ENCODE data around the gene BCL11B. TPM values are rescaled to one million over a fixed set of nuclear protein-coding genes. Genes with fewer than 3 reads are reported as not detected.
A peak's percentile ranks its signal among the peaks of the same experiment; 100 is the strongest.

Gene BCL11B
- total and polyA plus RNA-seq, 4 experiments from 2014 or later, result 2.6 to 165 (median 87.3) TPM

DNA sequence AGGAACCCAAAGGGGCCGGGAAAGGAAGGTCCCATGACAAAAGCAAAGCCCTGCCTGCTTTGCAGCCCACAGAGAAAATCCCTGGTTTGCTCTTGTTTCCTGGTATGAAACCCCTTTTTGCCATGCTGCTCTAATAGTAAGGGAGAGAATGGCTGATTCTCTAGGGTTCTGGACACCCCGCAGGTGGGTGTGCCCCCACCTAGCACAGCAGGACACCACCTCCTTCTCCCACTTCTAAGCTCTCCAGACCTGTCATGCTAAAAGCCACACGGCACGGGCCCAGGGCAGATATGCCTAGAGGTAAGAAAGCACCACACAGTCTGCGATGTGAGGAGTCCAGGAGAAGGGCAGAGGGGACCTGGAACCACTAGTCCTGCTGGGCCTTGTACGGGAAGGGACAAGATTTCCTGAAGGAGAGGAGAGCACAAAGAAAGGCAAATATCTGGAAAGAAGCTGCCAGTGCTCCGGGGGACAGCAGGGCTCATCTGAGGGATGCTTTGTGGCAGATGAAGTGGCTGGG is 113.3 kb downstream of the BCL11B start:
- no peak overlapping the region for H3K27ac ChIP-seq (ENCODE audit: low read depth, low read length)
- CTCF ChIA-PET (ENCODE audit: partially characterized antibody), result no interaction called here
- H3K36me3 ChIP-seq (ENCODE audit: insufficient read depth, low read length), result no peaks in the 10 kb centered on the region
- intact Hi-C loops (cut with micrococcal nuclease), result no loop called here
- H3K27me3 ChIP-seq (ENCODE audit: insufficient read depth, low read length), result no peaks in the 10 kb centered on the region
- no peak for DNase-seq
- H3K4me1 Mint-ChIP-seq, result peaks cover 6 to 14% (median 10%) of the 10 kb centered on the region in 4 donors
- no peaks in the 10 kb centered on the region for H3K4me1 ChIP-seq (ENCODE audit: insufficient read depth, low read length)
- no peak overlapping the region for H3K4me3 Mint-ChIP-seq
- no peaks in the 10 kb centered on the region for H3K9me3 ChIP-seq (ENCODE audit: control insufficient read depth in 1 of 2, low read length in 2 of 2)
- POLR2A ChIA-PET (ENCODE audit: partially characterized antibody), result no interaction called here
- H3K27me3 Mint-ChIP-seq, result no peaks in the 10 kb centered on the region
- peaks cover 0 to 15% (median 7%) of the 10 kb centered on the region in 8 donors for H3K9me3 Mint-ChIP-seq
- H3K4me3 ChIP-seq (ENCODE audit: low read length in 2 of 2), result no peak overlapping the region
- H3K36me3 Mint-ChIP-seq, result peaks cover 3 to 5% of the 10 kb centered on the region in 2 donors
- no peak overlapping the region for H3K27ac Mint-ChIP-seq

DNA sequence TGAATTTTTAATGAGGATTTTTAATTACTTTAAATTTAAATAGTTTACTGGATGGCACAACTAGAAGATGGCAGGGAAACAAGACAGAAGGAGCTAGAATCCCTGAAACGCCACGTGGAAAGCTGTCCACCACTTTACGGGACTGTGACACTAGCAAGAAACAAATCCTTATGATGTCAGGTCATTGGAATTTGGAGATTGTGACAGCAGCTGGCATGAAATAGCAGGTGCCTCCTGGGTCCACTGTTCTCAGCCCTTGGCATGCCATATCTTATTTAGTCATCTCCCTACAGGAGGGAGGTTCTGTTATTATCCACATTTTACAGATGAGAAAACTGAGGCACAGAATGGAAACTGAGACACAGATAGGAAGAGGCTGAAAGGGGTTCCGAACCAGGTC is 113.8 kb downstream of the BCL11B start:
- Mint-ChIP-seq H3K27me3 (no peaks in the 10 kb centered on the region), H3K4me3 (no peak overlapping the region), H3K36me3 (peaks cover 3 to 5% of the 10 kb centered on the region in 2 donors), H3K27ac (no peak overlapping the region), H3K4me1 (peaks cover under 1 to 11% (median 7%) of the 10 kb centered on the region in 4 donors), H3K9me3 (peaks cover 0 to 13% (median 7%) of the 10 kb centered on the region in 8 donors)
- H3K36me3 ChIP-seq (ENCODE audit: insufficient read depth, low read length), result no peaks in the 10 kb centered on the region
- H3K27me3 ChIP-seq (ENCODE audit: insufficient read depth, low read length), result no peaks in the 10 kb centered on the region
- intact Hi-C loops (cut with micrococcal nuclease), result no loop called here
- POLR2A ChIA-PET (ENCODE audit: partially characterized antibody), result no interaction called here
- no peak overlapping the region for H3K4me3 ChIP-seq (ENCODE audit: low read length in 2 of 2)
- no peaks in the 10 kb centered on the region for H3K9me3 ChIP-seq (ENCODE audit: control insufficient read depth in 1 of 2, low read length in 2 of 2)
- no peaks in the 10 kb centered on the region for H3K4me1 ChIP-seq (ENCODE audit: insufficient read depth, low read length)
- H3K27ac ChIP-seq (ENCODE audit: low read depth, low read length), result no peak overlapping the region
- no peak for DNase-seq
- CTCF ChIA-PET (ENCODE audit: partially characterized antibody), result no interaction called here

DNA sequence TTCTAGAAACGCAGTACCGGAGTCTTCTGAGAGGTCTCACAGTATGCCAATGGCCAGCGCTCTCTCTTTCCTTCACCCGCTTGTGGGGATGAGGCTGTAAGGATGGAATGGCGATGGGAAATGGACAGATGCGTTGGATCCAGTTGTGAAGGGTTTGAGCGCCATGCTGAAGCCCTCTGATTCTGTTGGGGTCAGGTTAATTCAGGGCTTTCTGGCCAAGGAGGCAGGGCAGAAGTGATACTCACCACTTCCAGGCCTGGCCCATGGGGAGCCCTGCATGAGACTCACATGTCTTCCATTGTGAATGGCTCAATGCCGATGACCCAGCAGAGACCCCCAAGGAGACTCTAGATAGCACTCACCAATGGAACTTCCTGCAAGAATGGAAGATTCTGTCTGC is 114.3 kb downstream of the BCL11B start:
- CTCF ChIA-PET (ENCODE audit: partially characterized antibody), result no interaction called here
- Histone ChIP-seq H3K9me3 (ENCODE audit: control insufficient read depth in 1 of 2, low read length in 2 of 2) (no peaks in the 10 kb centered on the region), H3K27me3 (ENCODE audit: insufficient read depth, low read length) (no peaks in the 10 kb centered on the region), H3K4me3 (ENCODE audit: low read length in 2 of 2) (no peak overlapping the region), H3K27ac (ENCODE audit: low read depth, low read length) (no peak overlapping the region), H3K4me1 (ENCODE audit: insufficient read depth, low read length) (no peaks in the 10 kb centered on the region), H3K36me3 (ENCODE audit: insufficient read depth, low read length) (no peaks in the 10 kb centered on the region)
- Mint-ChIP-seq H3K36me3 (peaks cover 3 to 5% of the 10 kb centered on the region in 2 donors), H3K27me3 (no peaks in the 10 kb centered on the region), H3K4me3 (no peak overlapping the region), H3K9me3 (peaks cover 0 to 13% (median 7%) of the 10 kb centered on the region in 8 donors), H3K4me1 (peaks cover 0 to 10% (median 6%) of the 10 kb centered on the region in 4 donors), H3K27ac (no peak overlapping the region)
- DNase-seq, result no peak
- POLR2A ChIA-PET (ENCODE audit: partially characterized antibody), result no interaction called here
- intact Hi-C loops (cut with micrococcal nuclease), result no loop called here

DNA sequence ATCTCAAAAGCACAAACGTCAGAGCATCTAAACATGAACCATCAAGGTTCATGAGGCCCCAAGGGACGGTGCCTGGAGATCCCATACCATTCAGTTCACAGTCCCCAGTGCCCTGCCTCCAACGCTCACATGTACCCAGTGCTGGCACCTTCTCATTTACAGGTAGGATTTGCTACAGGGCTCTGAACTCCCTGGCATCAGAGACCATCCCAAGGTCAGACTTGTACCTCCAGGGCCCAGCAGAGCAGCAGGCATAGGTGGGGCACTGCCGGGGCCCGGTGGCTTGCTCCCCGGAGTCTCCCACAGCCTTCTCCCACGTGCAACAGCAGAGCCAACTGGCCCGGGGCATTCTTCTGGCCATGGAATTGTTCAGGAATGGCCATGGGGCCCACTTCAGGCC is 114.8 kb downstream of the BCL11B start:
- ChIA-PET POLR2A (ENCODE audit: partially characterized antibody) (no interaction called here), CTCF (ENCODE audit: partially characterized antibody) (no interaction called here)
- no peak overlapping the region for H3K4me3 Mint-ChIP-seq
- intact Hi-C loops (cut with micrococcal nuclease), result no loop called here
- peaks cover 0 to 10% (median 6%) of the 10 kb centered on the region in 4 donors for H3K4me1 Mint-ChIP-seq
- no peak overlapping the region for H3K27ac Mint-ChIP-seq
- Histone ChIP-seq H3K27ac (ENCODE audit: low read depth, low read length) (no peak overlapping the region), H3K4me1 (ENCODE audit: insufficient read depth, low read length) (no peaks in the 10 kb centered on the region), H3K9me3 (ENCODE audit: control insufficient read depth in 1 of 2, low read length in 2 of 2) (no peaks in the 10 kb centered on the region), H3K27me3 (ENCODE audit: insufficient read depth, low read length) (no peaks in the 10 kb centered on the region), H3K36me3 (ENCODE audit: insufficient read depth, low read length) (no peaks in the 10 kb centered on the region), H3K4me3 (ENCODE audit: low read length in 2 of 2) (no peak overlapping the region)
- peaks cover 2 to 5% of the 10 kb centered on the region in 2 donors for H3K36me3 Mint-ChIP-seq
- H3K27me3 Mint-ChIP-seq, result no peaks in the 10 kb centered on the region
- H3K9me3 Mint-ChIP-seq, result peaks cover 0 to 13% (median 7%) of the 10 kb centered on the region in 8 donors
- no peak for DNase-seq

DNA sequence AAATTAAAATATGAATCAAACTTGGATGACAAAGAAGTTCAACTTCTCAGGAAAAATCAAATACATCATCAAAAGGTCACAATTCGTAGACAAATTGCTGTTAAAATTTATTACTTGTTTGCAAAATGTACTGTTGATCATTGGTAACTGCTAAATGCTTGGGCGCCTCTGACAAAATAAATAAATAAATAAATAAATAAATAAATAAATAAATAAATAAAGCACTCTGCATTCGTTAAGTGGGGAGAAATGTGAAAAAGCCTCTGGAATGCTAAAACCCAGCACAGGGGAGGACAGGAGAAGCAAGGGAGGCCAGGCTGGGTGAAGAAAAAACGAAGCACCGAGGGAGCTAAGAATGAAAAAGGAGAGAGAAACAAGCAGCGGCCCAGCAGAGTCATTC is 115.2 kb downstream of the BCL11B start:
- no peaks in the 10 kb centered on the region for H3K27me3 Mint-ChIP-seq
- H3K9me3 ChIP-seq (ENCODE audit: control insufficient read depth in 1 of 2, low read length in 2 of 2), result no peaks in the 10 kb centered on the region
- CTCF ChIA-PET (ENCODE audit: partially characterized antibody), result no interaction called here
- H3K4me1 ChIP-seq (ENCODE audit: insufficient read depth, low read length), result no peaks in the 10 kb centered on the region
- H3K27me3 ChIP-seq (ENCODE audit: insufficient read depth, low read length), result no peaks in the 10 kb centered on the region
- POLR2A ChIA-PET (ENCODE audit: partially characterized antibody), result no interaction called here
- H3K27ac ChIP-seq (ENCODE audit: low read depth, low read length), result no peak overlapping the region
- H3K27ac Mint-ChIP-seq, result no peak overlapping the region
- no peak overlapping the region for H3K4me3 Mint-ChIP-seq
- H3K9me3 Mint-ChIP-seq, result peaks cover 0 to 11% (median 5%) of the 10 kb centered on the region in 8 donors
- H3K4me1 Mint-ChIP-seq, result peaks cover 0 to 10% (median 6%) of the 10 kb centered on the region in 4 donors
- H3K36me3 Mint-ChIP-seq, result peaks cover 0 to 5% of the 10 kb centered on the region in 2 donors
- H3K36me3 ChIP-seq (ENCODE audit: insufficient read depth, low read length), result no peaks in the 10 kb centered on the region
- no peak for DNase-seq
- no peak overlapping the region for H3K4me3 ChIP-seq (ENCODE audit: low read length in 2 of 2)
- intact Hi-C loops (cut with micrococcal nuclease), result no loop called here

DNA sequence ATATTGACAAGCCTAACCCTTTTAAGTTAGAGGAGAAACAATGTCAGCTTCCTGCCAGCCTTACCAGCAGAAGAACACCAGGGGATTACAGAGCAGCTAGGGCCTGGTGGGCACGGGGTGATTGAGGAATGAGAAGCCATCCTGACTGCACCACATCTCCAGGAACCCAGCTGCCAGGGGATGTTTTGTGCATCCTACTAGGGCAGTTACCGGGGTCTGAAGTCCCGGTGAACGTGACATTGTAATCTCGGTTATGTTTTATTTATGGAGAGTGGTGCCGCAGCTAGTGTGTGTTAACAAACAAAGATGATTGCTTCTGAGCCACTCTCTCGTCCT is 115.9 kb downstream of the BCL11B start:
- no peak overlapping the region for H3K4me3 ChIP-seq (ENCODE audit: low read length in 2 of 2)
- H3K36me3 ChIP-seq (ENCODE audit: insufficient read depth, low read length), result no peaks in the 10 kb centered on the region
- Mint-ChIP-seq H3K4me1 (peaks cover 0 to 10% (median 0%) of the 10 kb centered on the region in 4 donors), H3K27ac (peak overlapping the region in 1 of 7 donors; percentile 4), H3K27me3 (no peaks in the 10 kb centered on the region), H3K36me3 (no peaks in the 10 kb centered on the region), H3K4me3 (no peak overlapping the region), H3K9me3 (peaks cover 0 to 7% (median 0%) of the 10 kb centered on the region in 8 donors)
- ChIA-PET POLR2A (ENCODE audit: partially characterized antibody) (no interaction called here), CTCF (ENCODE audit: partially characterized antibody) (no interaction called here)
- intact Hi-C loops (cut with micrococcal nuclease), result no loop called here
- DNase-seq, result no peak
- no peak overlapping the region for H3K27ac ChIP-seq (ENCODE audit: low read depth, low read length)
- H3K27me3 ChIP-seq (ENCODE audit: insufficient read depth, low read length), result no peaks in the 10 kb centered on the region
- no peaks in the 10 kb centered on the region for H3K4me1 ChIP-seq (ENCODE audit: insufficient read depth, low read length)
- no peaks in the 10 kb centered on the region for H3K9me3 ChIP-seq (ENCODE audit: control insufficient read depth in 1 of 2, low read length in 2 of 2)

DNA sequence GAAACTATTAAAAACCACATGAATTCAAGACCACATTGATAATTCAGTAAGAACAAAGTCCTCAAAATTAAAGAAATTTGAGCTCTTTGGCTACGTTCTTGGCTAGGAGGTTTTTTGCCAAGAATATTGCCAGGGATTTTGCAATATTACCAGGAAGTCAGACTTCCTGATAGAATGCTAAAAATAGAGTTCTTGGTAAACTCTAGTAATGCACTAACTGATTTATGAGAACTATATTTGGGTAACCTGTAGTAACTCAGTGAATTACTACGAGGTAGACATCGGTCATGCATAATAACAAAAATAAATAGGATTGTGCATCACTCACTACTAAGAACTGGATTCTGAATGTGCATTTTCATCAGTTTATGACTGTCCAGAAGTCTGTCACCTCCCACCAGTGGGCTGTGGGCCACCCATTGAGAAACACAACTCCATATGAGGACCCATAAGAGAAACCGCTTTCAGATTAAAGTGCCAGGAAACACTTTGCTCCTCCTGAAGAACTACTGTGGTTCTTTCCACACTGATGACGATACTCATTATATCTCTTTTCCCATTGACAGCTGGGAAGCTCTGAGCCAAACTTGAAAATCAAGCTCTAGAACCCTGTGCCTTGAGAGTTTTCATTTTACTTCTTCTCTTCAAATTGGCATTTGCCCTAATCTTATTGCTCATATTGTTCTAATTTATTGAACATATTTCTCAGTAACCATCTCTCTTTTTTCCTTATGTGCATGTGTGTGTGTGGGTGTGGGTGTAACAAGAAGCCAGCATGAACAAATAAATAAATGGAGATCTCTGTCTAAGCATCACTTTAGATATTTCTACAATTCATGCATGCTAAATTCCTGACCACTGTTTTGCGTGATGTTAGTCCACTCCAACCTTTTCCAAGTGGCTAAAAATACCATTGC is 116.6 kb downstream of the BCL11B start:
- Histone ChIP-seq H3K4me1 (ENCODE audit: insufficient read depth, low read length) (no peaks in the 10 kb centered on the region), H3K27me3 (ENCODE audit: insufficient read depth, low read length) (no peaks in the 10 kb centered on the region), H3K27ac (ENCODE audit: low read depth, low read length) (no peak overlapping the region), H3K4me3 (ENCODE audit: low read length in 2 of 2) (no peak overlapping the region), H3K36me3 (ENCODE audit: insufficient read depth, low read length) (no peaks in the 10 kb centered on the region), H3K9me3 (ENCODE audit: control insufficient read depth in 1 of 2, low read length in 2 of 2) (no peaks in the 10 kb centered on the region)
- H3K4me3 Mint-ChIP-seq, result no peak overlapping the region
- ChIA-PET POLR2A (ENCODE audit: partially characterized antibody) (no interaction called here), CTCF (ENCODE audit: partially characterized antibody) (no interaction called here)
- no peak for DNase-seq
- peaks cover 0 to 8% (median 0%) of the 10 kb centered on the region in 8 donors for H3K9me3 Mint-ChIP-seq
- H3K27me3 Mint-ChIP-seq, result no peaks in the 10 kb centered on the region
- intact Hi-C loops (cut with micrococcal nuclease), result no loop called here
- H3K4me1 Mint-ChIP-seq, result peaks cover 0 to 10% (median 0%) of the 10 kb centered on the region in 4 donors
- no peak overlapping the region for H3K27ac Mint-ChIP-seq
- no peaks in the 10 kb centered on the region for H3K36me3 Mint-ChIP-seq
